Measurements from ENCODE around the gene THSD7A.

The THSD7A gene

DNA sequence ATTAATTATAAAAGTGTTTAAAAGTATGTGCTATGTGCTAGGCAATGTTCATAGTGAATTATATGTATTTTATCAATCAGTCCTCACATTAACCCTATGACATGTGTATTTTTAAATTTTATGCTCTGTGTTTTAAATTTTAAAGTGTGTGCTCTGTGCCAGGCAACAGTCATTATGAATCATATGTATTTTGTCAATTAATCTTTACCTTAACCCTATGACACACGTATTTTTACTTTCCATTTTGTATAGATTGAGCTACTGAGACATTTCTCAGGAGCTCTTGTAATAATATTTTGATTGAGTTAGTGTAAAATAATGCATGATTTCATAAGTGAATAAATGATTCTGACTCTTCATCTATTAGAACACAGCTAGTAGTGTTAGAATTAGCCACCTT is 117.8 kb downstream of the THSD7A start:
- TF ChIP-seq, protein P1, sequence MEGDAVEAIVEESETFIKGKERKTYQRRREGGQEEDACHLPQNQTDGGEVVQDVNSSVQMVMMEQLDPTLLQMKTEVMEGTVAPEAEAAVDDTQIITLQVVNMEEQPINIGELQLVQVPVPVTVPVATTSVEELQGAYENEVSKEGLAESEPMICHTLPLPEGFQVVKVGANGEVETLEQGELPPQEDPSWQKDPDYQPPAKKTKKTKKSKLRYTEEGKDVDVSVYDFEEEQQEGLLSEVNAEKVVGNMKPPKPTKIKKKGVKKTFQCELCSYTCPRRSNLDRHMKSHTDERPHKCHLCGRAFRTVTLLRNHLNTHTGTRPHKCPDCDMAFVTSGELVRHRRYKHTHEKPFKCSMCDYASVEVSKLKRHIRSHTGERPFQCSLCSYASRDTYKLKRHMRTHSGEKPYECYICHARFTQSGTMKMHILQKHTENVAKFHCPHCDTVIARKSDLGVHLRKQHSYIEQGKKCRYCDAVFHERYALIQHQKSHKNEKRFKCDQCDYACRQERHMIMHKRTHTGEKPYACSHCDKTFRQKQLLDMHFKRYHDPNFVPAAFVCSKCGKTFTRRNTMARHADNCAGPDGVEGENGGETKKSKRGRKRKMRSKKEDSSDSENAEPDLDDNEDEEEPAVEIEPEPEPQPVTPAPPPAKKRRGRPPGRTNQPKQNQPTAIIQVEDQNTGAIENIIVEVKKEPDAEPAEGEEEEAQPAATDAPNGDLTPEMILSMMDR (IDR thresholded peaks at IDR 0.05; ENCODE audit: insufficient read depth, low read length, missing control alignments), result no peak
- ChIA-PET CTCF (no interaction called here), POLR2A (no interaction called here)
- H3K4me3 ChIP-seq (ENCODE audit: low read depth, low read length), result no peak overlapping the region
- no peak for DNase-seq (ENCODE audit: low read depth, low spot score)

DNA sequence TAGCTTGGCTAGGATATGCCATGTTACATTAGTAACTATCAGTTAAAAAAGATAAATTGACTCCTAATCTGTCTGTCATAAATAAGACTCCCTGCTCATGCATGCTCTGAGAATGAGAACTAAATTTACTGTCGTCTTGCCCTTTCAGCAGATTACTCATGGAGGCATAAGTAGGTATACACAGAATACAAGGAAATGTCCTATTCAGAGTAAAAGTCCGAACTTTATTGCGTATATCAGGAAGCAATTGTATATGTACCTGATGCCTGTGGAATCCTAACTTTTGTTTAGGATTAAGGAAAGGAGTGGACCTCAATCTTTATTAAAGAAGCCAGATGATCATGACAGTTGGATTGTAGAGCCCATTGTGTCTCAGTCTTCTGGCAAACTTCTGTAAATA is 118.6 kb downstream of the THSD7A start:
- no peak overlapping the region for H3K4me3 ChIP-seq (ENCODE audit: low read depth, low read length)
- ChIA-PET POLR2A (no interaction called here), CTCF (no interaction called here)
- TF ChIP-seq, protein P1 (IDR thresholded peaks at IDR 0.05; ENCODE audit: insufficient read depth, low read length, missing control alignments), result no peak
- no peak for DNase-seq (ENCODE audit: low read depth, low spot score)

DNA sequence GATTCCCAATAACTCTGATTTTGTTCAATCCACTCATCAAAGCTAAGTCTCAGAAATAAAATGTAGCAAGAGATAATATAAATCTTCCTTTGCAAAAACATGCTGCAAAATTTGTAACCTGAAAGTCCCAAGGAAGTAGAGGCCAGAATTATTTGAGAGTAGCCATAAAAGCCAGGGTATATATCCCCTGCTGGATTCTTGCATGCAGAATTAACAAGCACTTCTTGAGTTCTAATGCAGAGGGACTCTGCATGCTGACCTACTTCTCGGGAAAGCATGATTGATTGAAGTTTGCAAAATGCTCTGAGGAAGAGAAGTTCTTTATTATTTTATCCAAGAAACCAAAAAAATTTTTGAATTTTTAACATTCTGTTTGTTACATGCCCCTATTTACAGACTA is 121.6 kb downstream of the THSD7A start:
- TF ChIP-seq, protein P1 (IDR thresholded peaks at IDR 0.05; ENCODE audit: insufficient read depth, low read length, missing control alignments), result no peak
- H3K4me3 ChIP-seq (ENCODE audit: low read depth, low read length), result no peak overlapping the region
- ChIA-PET POLR2A (no interaction called here), CTCF (no interaction called here)
- DNase-seq (ENCODE audit: low read depth, low spot score), result no peak

DNA sequence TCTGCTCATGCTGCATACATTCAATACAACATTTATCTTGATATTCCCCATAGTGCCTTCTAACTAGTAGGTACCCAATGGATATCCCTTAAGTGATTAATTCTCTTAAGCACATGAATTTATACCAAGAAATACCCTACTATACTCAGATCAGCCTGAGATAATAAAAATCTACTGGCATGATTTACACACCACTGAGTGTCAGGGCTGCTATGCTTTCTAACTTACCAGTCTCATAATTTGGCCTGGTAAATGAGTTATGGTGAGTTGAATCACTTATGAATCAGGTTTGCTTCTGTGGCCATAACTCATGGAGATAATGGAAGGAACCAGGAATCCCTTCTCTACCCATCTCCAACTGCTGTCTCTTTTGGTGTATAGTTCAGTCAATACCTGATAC is 122.8 kb downstream of the THSD7A start:
- TF ChIP-seq, protein P1 (IDR thresholded peaks at IDR 0.05; ENCODE audit: insufficient read depth, low read length, missing control alignments), result no peak
- no peak for DNase-seq (ENCODE audit: low read depth, low spot score)
- H3K4me3 ChIP-seq (ENCODE audit: low read depth, low read length), result no peak overlapping the region
- POLR2A ChIA-PET, result no interaction called here
- CTCF ChIA-PET, result no interaction called here

DNA sequence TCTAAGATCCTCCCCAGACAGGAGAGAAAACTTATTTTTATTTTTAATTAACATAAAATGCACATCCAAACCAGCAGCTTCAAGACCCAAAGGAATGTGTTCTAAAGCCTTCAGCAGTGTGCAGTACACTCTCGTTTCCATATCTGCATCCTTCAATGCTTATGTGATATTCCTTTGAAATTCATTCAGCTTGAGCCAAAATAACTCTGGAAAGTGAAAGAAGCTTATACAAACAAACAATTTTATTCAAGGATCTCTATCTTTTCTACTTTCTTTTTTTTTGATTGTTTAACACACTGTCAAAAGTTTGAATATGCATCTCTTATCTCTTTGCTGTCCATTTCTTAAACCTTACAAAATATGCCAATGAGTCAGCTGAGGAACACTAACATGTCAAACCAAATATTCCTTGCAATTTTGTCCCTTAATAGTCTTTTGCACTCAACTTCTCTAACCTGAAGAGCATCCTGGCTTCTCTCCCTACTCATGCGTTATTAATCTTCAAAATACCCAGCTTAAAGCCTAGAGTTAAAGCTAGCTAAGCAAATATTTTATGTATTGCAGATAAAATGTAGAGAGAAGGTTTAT is 124.3 kb downstream of the THSD7A start:
- TF ChIP-seq, protein P1 (IDR thresholded peaks at IDR 0.05; ENCODE audit: insufficient read depth, low read length, missing control alignments), result no peak
- CTCF ChIA-PET, result no interaction called here
- no peak for DNase-seq (ENCODE audit: low read depth, low spot score)
- no peak overlapping the region for H3K4me3 ChIP-seq (ENCODE audit: low read depth, low read length)
- POLR2A ChIA-PET, result no interaction called here

DNA sequence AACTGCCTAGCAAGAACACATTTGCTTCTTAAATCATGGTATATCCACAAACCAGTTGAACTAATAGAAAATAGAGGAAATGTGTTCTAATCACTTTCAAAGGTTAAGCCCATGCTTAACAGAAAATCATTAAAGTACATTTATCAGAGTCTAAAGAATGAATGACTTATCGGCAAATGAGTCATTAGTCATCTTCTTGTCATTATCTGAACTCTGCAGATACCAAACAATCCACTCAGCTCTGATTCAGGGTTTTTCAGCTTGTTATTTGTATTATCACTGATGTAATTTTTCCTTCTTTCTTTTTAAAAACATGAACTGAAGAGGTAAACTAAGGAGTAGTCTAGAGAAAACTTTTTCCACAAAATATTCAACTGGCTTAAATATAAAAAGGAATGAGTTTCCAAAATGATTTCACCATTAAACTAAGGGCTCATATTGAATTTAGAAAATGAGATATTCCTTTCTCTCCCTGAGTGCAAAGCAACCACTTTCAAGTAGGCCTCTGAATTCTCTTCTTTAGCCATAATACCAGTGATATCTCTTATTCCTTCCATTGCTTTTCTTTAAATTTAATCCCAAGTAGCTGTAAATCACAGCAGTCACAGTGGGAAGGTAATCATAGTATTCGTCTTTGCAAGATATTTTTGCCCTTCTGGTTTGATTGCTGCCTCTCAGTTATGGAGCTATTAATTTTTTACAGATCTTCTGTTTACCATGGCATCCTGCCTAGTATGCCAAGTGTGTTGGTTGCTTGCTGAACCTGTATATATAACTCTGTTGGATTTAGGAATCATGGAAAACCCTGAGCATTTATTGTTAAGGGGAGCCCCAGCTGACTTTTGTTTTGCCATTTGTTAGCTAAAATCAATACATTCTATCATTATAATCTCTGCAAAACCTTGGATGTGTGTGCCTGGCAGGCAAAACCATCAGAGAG is 125.1 kb downstream of the THSD7A start:
- CTCF ChIA-PET, result no interaction called here

More for the DNA sequence above, 125.1 kb downstream of the THSD7A start:
- no peak for DNase-seq (ENCODE audit: low read depth, low spot score)
- POLR2A ChIA-PET, result no interaction called here
- TF ChIP-seq, protein P1 (IDR thresholded peaks at IDR 0.05; ENCODE audit: insufficient read depth, low read length, missing control alignments), result no peak
- H3K4me3 ChIP-seq (ENCODE audit: low read depth, low read length), result no peak overlapping the region
